HL-60 (cell line): Measurements from ENCODE around the gene ZNF181.

Source experiments
- DNase-seq, 2 experiments: peaks; one replicate each; pipeline ENCODE4 v3.0.0-alpha.2; 2010 to 2020; ENCODE audit warnings: low read depth in 1 of 2, low spot score in 1 of 2
- H3K27ac ChIP-seq: fragments of 250-450 bp; sonication (Bioruptor Pico); replicated peaks from 2 replicates; pipeline ENCODE4 v1.5.1; 2020; ENCODE audit warnings: mild to moderate bottlenecking, moderate library complexity
- H3K27me3 ChIP-seq: fragments of 250-450 bp; sonication (Bioruptor Pico); 2 replicates; pipeline ENCODE4 v1.5.1; 2021; ENCODE audit warnings: mild to moderate bottlenecking, moderate library complexity; ENCODE audit not compliant: insufficient read depth, poor library complexity, severe bottlenecking
- H3K4me3 ChIP-seq: replicated peaks from 2 replicates; pipeline ENCODE4 v1.5.1; 2011; ENCODE audit warnings: mild to moderate bottlenecking, control low read depth, low read length; ENCODE audit not compliant: insufficient read depth
- GABPA ChIP-seq: IDR thresholded peaks from 2 replicates; pipeline ENCODE4 v1.6.1; 2012; ENCODE audit warnings: low read depth
- POLR2AphosphoS5 ChIP-seq: IDR thresholded peaks from 2 replicates; pipeline ENCODE4 v1.6.1; 2012; ENCODE audit warnings: low read depth
- SPI1 ChIP-seq: IDR thresholded peaks from 2 replicates; pipeline ENCODE4 v1.6.1; 2012; ENCODE audit warnings: low read depth, mild to moderate bottlenecking, borderline replicate concordance
- TF ChIP-seq, protein P1 (sequence below): IDR thresholded peaks from one replicate; pipeline ENCODE4 v1.5.1; 2011; ENCODE audit warnings: low read length, control low read depth, inconsistent platforms; ENCODE audit not compliant: insufficient read depth
- TF ChIP-seq, protein P2 (sequence below): IDR thresholded peaks from 2 replicates; pipeline ENCODE4 v1.6.1; 2012; ENCODE audit warnings: low read depth; ENCODE audit not compliant: insufficient replicate concordance

ZNF181 gene

DNA sequence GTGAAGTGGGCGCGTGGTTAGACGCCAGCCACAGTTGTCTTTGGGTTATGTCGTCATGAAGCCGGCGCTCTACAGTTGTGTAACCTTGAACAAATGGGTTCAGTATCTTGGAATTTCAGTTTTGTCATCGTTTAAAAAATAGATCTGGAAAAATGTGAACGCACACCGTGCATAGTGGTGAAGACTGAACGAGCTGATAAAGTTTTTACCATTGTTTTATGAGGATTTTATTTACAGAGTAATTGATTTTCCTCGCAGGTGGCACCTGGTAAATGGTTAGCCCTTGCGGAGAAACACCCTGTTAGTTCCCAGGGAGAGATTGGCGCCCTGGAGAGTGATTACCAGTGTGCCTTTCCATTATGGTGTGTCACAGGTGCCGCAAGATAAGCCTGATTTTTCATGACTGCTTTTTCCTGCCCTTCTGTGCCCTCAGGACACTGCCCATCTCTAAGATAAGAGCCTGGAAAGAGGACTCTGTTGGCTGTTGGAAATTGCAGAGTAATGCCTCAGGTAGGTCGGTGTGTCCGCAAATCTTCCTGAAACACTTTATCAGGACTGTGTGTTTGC, 577 bp downstream of the ZNF181 start:
- no peak for DNase-seq
- peak overlapping the region; percentile 96 for H3K27ac ChIP-seq
- no peak for TF ChIP-seq SPI1
- TF ChIP-seq, protein P1, sequence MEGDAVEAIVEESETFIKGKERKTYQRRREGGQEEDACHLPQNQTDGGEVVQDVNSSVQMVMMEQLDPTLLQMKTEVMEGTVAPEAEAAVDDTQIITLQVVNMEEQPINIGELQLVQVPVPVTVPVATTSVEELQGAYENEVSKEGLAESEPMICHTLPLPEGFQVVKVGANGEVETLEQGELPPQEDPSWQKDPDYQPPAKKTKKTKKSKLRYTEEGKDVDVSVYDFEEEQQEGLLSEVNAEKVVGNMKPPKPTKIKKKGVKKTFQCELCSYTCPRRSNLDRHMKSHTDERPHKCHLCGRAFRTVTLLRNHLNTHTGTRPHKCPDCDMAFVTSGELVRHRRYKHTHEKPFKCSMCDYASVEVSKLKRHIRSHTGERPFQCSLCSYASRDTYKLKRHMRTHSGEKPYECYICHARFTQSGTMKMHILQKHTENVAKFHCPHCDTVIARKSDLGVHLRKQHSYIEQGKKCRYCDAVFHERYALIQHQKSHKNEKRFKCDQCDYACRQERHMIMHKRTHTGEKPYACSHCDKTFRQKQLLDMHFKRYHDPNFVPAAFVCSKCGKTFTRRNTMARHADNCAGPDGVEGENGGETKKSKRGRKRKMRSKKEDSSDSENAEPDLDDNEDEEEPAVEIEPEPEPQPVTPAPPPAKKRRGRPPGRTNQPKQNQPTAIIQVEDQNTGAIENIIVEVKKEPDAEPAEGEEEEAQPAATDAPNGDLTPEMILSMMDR, result no peak
- TF ChIP-seq POLR2AphosphoS5, result no peak
- TF ChIP-seq GABPA, result no peak
- TF ChIP-seq, protein P2, sequence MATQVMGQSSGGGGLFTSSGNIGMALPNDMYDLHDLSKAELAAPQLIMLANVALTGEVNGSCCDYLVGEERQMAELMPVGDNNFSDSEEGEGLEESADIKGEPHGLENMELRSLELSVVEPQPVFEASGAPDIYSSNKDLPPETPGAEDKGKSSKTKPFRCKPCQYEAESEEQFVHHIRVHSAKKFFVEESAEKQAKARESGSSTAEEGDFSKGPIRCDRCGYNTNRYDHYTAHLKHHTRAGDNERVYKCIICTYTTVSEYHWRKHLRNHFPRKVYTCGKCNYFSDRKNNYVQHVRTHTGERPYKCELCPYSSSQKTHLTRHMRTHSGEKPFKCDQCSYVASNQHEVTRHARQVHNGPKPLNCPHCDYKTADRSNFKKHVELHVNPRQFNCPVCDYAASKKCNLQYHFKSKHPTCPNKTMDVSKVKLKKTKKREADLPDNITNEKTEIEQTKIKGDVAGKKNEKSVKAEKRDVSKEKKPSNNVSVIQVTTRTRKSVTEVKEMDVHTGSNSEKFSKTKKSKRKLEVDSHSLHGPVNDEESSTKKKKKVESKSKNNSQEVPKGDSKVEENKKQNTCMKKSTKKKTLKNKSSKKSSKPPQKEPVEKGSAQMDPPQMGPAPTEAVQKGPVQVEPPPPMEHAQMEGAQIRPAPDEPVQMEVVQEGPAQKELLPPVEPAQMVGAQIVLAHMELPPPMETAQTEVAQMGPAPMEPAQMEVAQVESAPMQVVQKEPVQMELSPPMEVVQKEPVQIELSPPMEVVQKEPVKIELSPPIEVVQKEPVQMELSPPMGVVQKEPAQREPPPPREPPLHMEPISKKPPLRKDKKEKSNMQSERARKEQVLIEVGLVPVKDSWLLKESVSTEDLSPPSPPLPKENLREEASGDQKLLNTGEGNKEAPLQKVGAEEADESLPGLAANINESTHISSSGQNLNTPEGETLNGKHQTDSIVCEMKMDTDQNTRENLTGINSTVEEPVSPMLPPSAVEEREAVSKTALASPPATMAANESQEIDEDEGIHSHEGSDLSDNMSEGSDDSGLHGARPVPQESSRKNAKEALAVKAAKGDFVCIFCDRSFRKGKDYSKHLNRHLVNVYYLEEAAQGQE, result no peak

DNA sequence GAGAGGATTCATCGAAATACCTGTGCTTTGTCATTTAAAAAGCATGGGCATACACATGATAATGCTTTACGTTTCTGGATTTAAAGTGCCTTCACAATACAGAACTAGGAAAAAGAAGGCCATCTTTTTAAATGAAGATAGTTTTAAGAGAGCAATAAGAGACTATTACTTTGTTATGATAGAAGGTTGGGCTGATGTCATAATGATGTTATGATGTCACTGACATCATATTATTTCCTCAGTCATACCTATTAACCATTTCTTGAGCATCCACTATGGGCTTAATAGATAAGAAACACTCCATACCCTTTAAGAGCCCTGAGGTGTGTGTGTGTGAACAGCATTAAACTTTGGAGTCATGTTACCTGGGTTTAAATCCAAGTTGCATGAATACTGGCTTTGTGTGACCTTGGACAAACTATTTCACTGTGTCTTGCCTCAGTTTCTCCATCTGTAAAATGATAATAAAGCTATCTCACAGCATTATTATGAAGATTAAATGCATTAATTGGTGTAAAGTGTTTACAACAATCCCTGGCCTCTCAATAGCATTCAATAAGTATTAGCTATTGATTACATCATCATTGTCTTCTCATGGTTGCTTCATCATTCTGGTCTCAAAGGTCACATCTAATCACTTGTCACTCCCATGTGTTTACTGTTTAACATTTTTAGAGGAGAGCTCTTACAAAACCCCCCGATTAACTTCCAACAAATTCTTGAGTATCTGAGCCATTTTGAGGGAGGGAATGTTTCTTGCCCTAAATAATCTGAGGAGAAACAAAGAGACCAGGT, 11.1 kb downstream of the ZNF181 start:
- H3K27ac ChIP-seq, result no peak overlapping the region
- no peak overlapping the region for H3K4me3 ChIP-seq
- no peak for DNase-seq

More for the DNA sequence above, 577 bp downstream of the ZNF181 start:
- no peaks in the 10 kb centered on the region for H3K27me3 ChIP-seq
- peak overlapping the region; percentile 64 for H3K4me3 ChIP-seq

DNA sequence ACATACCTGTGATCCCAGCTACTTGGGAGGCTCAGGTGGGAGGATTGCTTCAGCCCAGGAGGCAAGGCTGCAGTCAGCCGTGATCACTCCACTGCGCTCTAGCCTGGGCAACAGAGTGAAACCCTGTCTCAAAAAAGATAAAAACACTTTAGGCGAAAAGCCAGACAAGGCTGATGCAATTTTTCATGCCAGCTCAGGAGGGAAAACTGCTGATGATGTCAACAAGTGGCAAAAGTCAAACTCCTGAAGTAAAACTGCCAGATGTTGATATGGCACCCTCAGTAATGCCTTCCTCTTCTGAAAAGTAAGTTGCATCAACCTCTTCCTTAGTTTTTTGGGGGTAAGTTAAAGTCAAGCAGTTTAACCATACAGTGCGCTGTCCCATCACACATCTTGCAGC, 23.4 kb downstream of the ZNF181 start:
- no peak for DNase-seq
- TF ChIP-seq, protein P2, result no peak
- no peak for TF ChIP-seq SPI1
- no peak for TF ChIP-seq POLR2AphosphoS5
- TF ChIP-seq GABPA, result no peak
- TF ChIP-seq, protein P1, result no peak
- H3K27ac ChIP-seq, result no peak overlapping the region

More for the DNA sequence above, 11.1 kb downstream of the ZNF181 start:
- TF ChIP-seq, protein P1, result no peak
- TF ChIP-seq, protein P2, result no peak
- TF ChIP-seq GABPA, result no peak
- TF ChIP-seq POLR2AphosphoS5, result no peak
- TF ChIP-seq SPI1, result no peak
- H3K27me3 ChIP-seq, result no peaks in the 10 kb centered on the region

More for the DNA sequence above, 23.4 kb downstream of the ZNF181 start:
- Histone ChIP-seq H3K27me3 (no peaks in the 10 kb centered on the region), H3K4me3 (no peak overlapping the region)
